Pancreas (tissue), 10 donors: Measurements from ENCODE around the gene DEFB112. TPM values are rescaled to one million over a fixed set of nuclear protein-coding genes. Genes with fewer than 3 reads are reported as not detected.

Experiments used
- ATAC-seq, 4 donors: fragments of 200-7000 bp; cut with Tn5 transposase; one replicate each; pipeline versions ENCODE4 v1.8.0 to v1.9.1; 2020; ENCODE audit warnings: mild to moderate bottlenecking in 4 of 4, moderate library complexity in 4 of 4
- DNase-seq, 6 donors: peaks; one replicate each; pipeline ENCODE4 v3.0.0-alpha.2; 2020
- FAIRE-seq: peaks from 2 replicates; lab custom pipeline; 2012; peaks lifted over from hg19 to GRCh38; lab: Jason Lieb, UNC
- H3K27ac ChIP-seq, 4 donors: fragments of 200-600 bp; sonication (generic); 1 replicate in 3 of 4; 2 replicates in 1 of 4; pipeline versions ENCODE4 v1.5.0 to v1.8.0; 2020
- H3K27me3 ChIP-seq, 4 donors: fragments of 200-600 bp; one replicate each; pipeline ENCODE4 v1.8.0; 2021
- H3K36me3 ChIP-seq, 3 donors: fragments of 200-600 bp; sonication (generic) in 1 of 3; one replicate each; pipeline versions ENCODE4 v1.5.0 to v1.8.0; 2020 to 2021
- H3K4me1 ChIP-seq, 3 donors: fragments of 200-600 bp; one replicate each; pipeline ENCODE4 v1.8.0; 2021
- H3K4me3 ChIP-seq, 4 donors: fragments of 200-600 bp; sonication (generic) in 2 of 4; one replicate each; pipeline versions ENCODE4 v1.5.0 to v1.8.0; 2020 to 2021
- H3K9me3 ChIP-seq, 4 donors: fragments of 200-600 bp; one replicate each; pipeline ENCODE4 v1.8.0; 2021
- WGBS, 2 donors: extraction: QIAGEN DNeasy Blood & Tissue Kit; methylation state at CpG; one replicate each; pipeline ENCODE4 v1.1.7; 2013; 5-methylcytosine and 5-hydroxymethylcytosine counted together
- intact Hi-C, 3 donors: fragments of 100-400 bp; cut with DNase I; formaldehyde crosslinking; loops; one replicate each; pipeline versions ENCODE4 v1.11.1 to v1.14.2; 2022
- polyA plus RNA-seq, 2 donors: library from polyadenylated mRNA; stranded (reverse); fragments of 200-250 nt; gene quantifications; one replicate each; pipeline ENCODE4 v1.2.3, GENCODE V29; 2013
- total RNA-seq, 6 donors: library from RNA; stranded (reverse); fragmentation: NEBNext Ultra II Directional in 4 of 6; extraction: Animal tissue kit (Norgen Biotek cat#: 25700) in 4 of 6; gene quantifications; one replicate each; pipeline versions ENCODE4 v1.2.1 to v1.2.4, GENCODE V29; 2021 to 2023
- TF ChIP-seq, protein P1 (sequence below), 4 donors: fragments of 200-600 bp; sonication (generic) in 3 of 4; IDR thresholded peaks; one replicate each; pipeline versions ENCODE4 v1.5.0 to v1.8.0; 2021; ENCODE audit warnings: antibody characterized with exemption in 4 of 4
- donor health status: healthy with polysubstance abuse.
- donor health status: DM: no; HTN: no; CAD: no; lungs with moderate emphysema.
- donor health status: DM: no; HTN: no; CAD: no.
- donor health status: control.
- donor health status: control.
- donor health status: Bipolar disorder and iron deficiency.
- donor health status: DM: yes; HTN: yes; CAD: no.
- donor health status: DM: no; HTN: no; CAD: no.
- donor health status: DM: no; HTN: no; CAD: no.
- donor health status: DM: yes; HTN: yes; CAD: no.

The DEFB112 gene
- total and polyA plus RNA-seq, 8 donors, result not detected

- ATAC-seq (no peak), DNase-seq (no peak), FAIRE-seq (no peak)
- 51 to 83% methylated on average over 1 of the region's 1 CpG for WGBS, 2 donors
- intact Hi-C loops, result no loop called here
- H3K4me3 ChIP-seq, result no peak overlapping the region
- TF ChIP-seq, protein P1, sequence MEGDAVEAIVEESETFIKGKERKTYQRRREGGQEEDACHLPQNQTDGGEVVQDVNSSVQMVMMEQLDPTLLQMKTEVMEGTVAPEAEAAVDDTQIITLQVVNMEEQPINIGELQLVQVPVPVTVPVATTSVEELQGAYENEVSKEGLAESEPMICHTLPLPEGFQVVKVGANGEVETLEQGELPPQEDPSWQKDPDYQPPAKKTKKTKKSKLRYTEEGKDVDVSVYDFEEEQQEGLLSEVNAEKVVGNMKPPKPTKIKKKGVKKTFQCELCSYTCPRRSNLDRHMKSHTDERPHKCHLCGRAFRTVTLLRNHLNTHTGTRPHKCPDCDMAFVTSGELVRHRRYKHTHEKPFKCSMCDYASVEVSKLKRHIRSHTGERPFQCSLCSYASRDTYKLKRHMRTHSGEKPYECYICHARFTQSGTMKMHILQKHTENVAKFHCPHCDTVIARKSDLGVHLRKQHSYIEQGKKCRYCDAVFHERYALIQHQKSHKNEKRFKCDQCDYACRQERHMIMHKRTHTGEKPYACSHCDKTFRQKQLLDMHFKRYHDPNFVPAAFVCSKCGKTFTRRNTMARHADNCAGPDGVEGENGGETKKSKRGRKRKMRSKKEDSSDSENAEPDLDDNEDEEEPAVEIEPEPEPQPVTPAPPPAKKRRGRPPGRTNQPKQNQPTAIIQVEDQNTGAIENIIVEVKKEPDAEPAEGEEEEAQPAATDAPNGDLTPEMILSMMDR (IDR thresholded peaks at IDR 0.05), result no peak
- H3K36me3 ChIP-seq, result no peaks in the 10 kb centered on the region
- H3K9me3 ChIP-seq, result no peaks in the 10 kb centered on the region
- peaks cover 0 to 3% (median 0%) of the 10 kb centered on the region in 4 donors for H3K27me3 ChIP-seq
- no peaks in the 10 kb centered on the region for H3K4me1 ChIP-seq
- H3K27ac ChIP-seq, result no peak overlapping the region
Measured at GRCh38 chr6:50056242-50056641, 6.5 kb upstream of the DEFB112 start.

DNA sequence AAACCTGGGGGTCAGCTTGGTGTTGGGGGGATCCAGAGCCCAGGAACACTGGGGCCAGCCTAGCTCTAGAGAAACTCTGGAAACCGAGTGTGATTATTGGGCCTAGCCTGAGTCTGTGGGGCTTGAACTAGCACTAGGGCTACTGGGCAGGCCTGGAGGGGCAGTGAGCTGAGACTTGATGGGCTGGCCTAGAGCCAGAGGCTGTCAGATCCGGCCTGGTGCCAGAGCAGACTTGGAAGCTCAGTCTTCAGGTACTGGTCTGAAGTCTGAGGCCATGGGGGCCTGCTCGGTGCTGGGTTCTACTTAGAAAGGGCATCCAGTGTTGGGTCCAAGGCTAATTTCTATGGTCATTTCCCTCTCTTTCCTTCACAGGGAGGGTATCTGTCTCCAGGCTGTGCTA is 2.7 kb downstream of the DEFB112 start:
- intact Hi-C loops, result no loop called here
- peak in 2 of 6 donors; percentile 25 to 59 for DNase-seq
- H3K4me1 ChIP-seq, result no peaks in the 10 kb centered on the region
- H3K36me3 ChIP-seq, result no peaks in the 10 kb centered on the region
- no peaks in the 10 kb centered on the region for H3K27me3 ChIP-seq
- ATAC-seq, result no peak
- no peak for FAIRE-seq
- TF ChIP-seq, protein P1 (IDR thresholded peaks at IDR 0.05), result no peak
- no peak overlapping the region for H3K4me3 ChIP-seq
- no peaks in the 10 kb centered on the region for H3K9me3 ChIP-seq
- WGBS, 2 donors, result 66 to 71% methylated on average over 3 of the region's 3 CpGs
- H3K27ac ChIP-seq, result no peak overlapping the region

- no peak overlapping the region for H3K4me3 ChIP-seq
- FAIRE-seq (no peak), DNase-seq (peak in 1 of 6 donors; percentile 26), ATAC-seq (no peak)
- no peaks in the 10 kb centered on the region for H3K9me3 ChIP-seq
- no peaks in the 10 kb centered on the region for H3K27me3 ChIP-seq
- no peak overlapping the region for H3K27ac ChIP-seq
- TF ChIP-seq, protein P1 (IDR thresholded peaks at IDR 0.05), result no peak
- intact Hi-C loops, result no loop called here
- H3K4me1 ChIP-seq, result no peaks in the 10 kb centered on the region
- WGBS, 2 donors, result 38 to 46% methylated on average over 18 of the region's 18 CpGs
- H3K36me3 ChIP-seq, result no peaks in the 10 kb centered on the region
Measured at GRCh38 chr6:50030777-50031562, 18.8 kb downstream of the DEFB112 start.

DNA sequence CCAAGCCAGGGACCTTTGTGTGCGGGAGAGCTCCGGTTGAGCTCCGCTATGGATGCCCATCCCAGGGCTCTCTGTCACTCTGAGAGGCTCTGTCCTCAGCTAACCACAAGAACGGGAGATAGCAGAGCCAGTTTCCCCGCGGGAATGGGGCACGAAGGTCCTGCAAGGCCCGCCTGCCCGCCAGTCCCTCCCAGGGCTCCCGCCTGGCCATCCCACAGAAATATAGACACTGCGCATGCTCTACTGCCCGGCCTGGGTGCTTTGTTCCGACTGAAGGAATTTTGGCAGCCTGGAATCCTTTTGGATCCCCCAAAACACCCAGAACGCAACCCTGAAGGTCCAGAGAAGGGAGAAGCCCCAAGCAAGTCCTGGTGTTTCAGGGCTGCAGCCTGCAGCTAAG is 19.4 kb downstream of the DEFB112 start:
- Histone ChIP-seq H3K4me1 (no peaks in the 10 kb centered on the region), H3K9me3 (no peaks in the 10 kb centered on the region), H3K4me3 (no peak overlapping the region), H3K27ac (no peak overlapping the region), H3K27me3 (no peaks in the 10 kb centered on the region), H3K36me3 (no peaks in the 10 kb centered on the region)
- intact Hi-C loops, result no loop called here
- ATAC-seq, result no peak
- peak in 1 of 6 donors; percentile 31 for DNase-seq
- TF ChIP-seq, protein P1 (IDR thresholded peaks at IDR 0.05), result no peak
- 74 to 78% methylated on average over 14 of the region's 14 CpGs for WGBS, 2 donors
- FAIRE-seq, result no peak

- H3K27me3 ChIP-seq, result no peaks in the 10 kb centered on the region
- no peak overlapping the region for H3K4me3 ChIP-seq
- intact Hi-C loops, result no loop called here
- no peaks in the 10 kb centered on the region for H3K4me1 ChIP-seq
- H3K9me3 ChIP-seq, result no peaks in the 10 kb centered on the region
- TF ChIP-seq, protein P1 (IDR thresholded peaks at IDR 0.05), result no peak
- FAIRE-seq (no peak), DNase-seq (no peak), ATAC-seq (no peak)
- WGBS, 2 donors, result 78 to 83% methylated on average over 4 of the region's 4 CpGs
- no peak overlapping the region for H3K27ac ChIP-seq
- no peaks in the 10 kb centered on the region for H3K36me3 ChIP-seq
Measured at GRCh38 chr6:50025258-50025657, 24.5 kb downstream of the DEFB112 start.
